ENCODE measurements around the gene PLCXD1.

DNA sequence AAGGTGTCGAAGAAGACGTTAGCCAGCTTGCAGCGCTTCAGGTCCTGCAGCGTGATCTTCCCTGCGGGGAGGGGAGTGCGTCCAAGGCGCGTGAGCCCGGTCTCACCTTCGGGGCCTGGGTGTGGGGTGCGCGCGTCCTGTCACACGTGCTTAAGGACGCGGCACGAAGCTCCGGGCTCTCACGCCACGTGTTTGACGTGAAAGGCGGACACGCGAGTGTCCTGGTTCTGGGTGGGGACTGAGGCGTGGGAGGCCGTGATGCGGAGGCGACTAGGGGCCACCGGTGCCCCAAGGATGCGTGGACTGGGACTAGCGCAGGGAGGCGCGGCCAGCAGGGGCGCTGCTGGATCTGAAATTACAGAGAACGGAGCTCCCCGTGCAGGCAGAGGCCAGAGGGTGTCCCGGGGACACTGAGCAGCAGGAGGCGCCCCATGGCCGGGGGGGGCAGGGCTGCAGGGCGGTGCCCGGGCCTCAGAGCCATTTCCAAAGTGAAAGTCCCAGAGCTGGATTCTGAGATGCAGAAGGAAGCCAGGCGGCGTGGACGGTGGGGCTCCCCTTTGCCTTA lies 57.7 kb downstream of the PLCXD1 start:
- TF ChIP-seq SP1 (IDR thresholded peaks at IDR 0.05) (no peak), RAD21 (IDR thresholded peaks at IDR 0.05) (no peak), JUND (IDR thresholded peaks at IDR 0.05) (no peak), NR2F2 (IDR thresholded peaks at IDR 0.05) (no peak), YY1 (IDR thresholded peaks at IDR 0.05) (no peak)
- TF ChIP-seq, protein P1, sequence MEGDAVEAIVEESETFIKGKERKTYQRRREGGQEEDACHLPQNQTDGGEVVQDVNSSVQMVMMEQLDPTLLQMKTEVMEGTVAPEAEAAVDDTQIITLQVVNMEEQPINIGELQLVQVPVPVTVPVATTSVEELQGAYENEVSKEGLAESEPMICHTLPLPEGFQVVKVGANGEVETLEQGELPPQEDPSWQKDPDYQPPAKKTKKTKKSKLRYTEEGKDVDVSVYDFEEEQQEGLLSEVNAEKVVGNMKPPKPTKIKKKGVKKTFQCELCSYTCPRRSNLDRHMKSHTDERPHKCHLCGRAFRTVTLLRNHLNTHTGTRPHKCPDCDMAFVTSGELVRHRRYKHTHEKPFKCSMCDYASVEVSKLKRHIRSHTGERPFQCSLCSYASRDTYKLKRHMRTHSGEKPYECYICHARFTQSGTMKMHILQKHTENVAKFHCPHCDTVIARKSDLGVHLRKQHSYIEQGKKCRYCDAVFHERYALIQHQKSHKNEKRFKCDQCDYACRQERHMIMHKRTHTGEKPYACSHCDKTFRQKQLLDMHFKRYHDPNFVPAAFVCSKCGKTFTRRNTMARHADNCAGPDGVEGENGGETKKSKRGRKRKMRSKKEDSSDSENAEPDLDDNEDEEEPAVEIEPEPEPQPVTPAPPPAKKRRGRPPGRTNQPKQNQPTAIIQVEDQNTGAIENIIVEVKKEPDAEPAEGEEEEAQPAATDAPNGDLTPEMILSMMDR (IDR thresholded peaks at IDR 0.05; ENCODE audit: low read depth, low read length, missing input control) = no peak
- TF ChIP-seq, protein P2, sequence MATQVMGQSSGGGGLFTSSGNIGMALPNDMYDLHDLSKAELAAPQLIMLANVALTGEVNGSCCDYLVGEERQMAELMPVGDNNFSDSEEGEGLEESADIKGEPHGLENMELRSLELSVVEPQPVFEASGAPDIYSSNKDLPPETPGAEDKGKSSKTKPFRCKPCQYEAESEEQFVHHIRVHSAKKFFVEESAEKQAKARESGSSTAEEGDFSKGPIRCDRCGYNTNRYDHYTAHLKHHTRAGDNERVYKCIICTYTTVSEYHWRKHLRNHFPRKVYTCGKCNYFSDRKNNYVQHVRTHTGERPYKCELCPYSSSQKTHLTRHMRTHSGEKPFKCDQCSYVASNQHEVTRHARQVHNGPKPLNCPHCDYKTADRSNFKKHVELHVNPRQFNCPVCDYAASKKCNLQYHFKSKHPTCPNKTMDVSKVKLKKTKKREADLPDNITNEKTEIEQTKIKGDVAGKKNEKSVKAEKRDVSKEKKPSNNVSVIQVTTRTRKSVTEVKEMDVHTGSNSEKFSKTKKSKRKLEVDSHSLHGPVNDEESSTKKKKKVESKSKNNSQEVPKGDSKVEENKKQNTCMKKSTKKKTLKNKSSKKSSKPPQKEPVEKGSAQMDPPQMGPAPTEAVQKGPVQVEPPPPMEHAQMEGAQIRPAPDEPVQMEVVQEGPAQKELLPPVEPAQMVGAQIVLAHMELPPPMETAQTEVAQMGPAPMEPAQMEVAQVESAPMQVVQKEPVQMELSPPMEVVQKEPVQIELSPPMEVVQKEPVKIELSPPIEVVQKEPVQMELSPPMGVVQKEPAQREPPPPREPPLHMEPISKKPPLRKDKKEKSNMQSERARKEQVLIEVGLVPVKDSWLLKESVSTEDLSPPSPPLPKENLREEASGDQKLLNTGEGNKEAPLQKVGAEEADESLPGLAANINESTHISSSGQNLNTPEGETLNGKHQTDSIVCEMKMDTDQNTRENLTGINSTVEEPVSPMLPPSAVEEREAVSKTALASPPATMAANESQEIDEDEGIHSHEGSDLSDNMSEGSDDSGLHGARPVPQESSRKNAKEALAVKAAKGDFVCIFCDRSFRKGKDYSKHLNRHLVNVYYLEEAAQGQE (IDR thresholded peaks at IDR 0.05) = no peak

Data from liver (tissue), 3 donors.